Measurements from ENCODE around the gene LAMB1.

DNA sequence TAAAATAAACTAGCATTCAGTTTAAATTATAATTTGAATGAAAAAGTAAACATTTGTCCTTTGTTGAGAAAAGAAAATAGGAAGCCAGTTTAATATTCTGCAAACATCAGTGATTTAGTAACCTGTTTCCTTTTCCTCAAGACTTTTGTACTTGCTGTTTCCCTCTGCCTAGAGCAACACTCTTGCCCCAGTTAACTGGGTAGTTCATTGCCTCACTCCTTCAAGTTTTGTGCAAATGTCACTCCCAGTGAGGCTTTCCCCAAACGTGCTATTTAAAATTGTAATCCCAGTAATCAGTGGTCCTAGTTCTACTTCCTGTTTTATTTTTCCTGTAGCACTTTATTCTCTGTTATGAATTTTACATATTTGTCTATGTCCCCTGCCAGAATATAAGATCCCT lies 88.1 kb downstream of the LAMB1 start:
- TF ChIP-seq, protein P1, sequence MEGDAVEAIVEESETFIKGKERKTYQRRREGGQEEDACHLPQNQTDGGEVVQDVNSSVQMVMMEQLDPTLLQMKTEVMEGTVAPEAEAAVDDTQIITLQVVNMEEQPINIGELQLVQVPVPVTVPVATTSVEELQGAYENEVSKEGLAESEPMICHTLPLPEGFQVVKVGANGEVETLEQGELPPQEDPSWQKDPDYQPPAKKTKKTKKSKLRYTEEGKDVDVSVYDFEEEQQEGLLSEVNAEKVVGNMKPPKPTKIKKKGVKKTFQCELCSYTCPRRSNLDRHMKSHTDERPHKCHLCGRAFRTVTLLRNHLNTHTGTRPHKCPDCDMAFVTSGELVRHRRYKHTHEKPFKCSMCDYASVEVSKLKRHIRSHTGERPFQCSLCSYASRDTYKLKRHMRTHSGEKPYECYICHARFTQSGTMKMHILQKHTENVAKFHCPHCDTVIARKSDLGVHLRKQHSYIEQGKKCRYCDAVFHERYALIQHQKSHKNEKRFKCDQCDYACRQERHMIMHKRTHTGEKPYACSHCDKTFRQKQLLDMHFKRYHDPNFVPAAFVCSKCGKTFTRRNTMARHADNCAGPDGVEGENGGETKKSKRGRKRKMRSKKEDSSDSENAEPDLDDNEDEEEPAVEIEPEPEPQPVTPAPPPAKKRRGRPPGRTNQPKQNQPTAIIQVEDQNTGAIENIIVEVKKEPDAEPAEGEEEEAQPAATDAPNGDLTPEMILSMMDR (conservative IDR thresholded peaks at IDR 0.05; ENCODE audit: low read length): no peak
- TF ChIP-seq EZH2phosphoT487 (IDR thresholded peaks at IDR 0.05; ENCODE audit: borderline replicate concordance, low read depth, low read length): no peak
